Omental fat pad (tissue), 4 donors: ENCODE measurements around the gene INPP4B. TPM values are rescaled to one million over a fixed set of nuclear protein-coding genes. Genes with fewer than 3 reads are reported as not detected.

Experiments used
- ATAC-seq: fragments of 150-250 bp; one replicate; pipeline ENCODE4 v1.9.1; 2016; ENCODE audit warnings: mild to moderate bottlenecking, moderate library complexity; ENCODE audit not compliant: low FRiP score
- DNase-seq: peaks from one replicate; pipeline ENCODE4 v3.0.0-alpha.2; 2019; ENCODE audit warnings: low spot score
- total RNA-seq, 4 donors: library from RNA; depleted of rRNA; stranded (reverse); fragments of >200 nt; gene quantifications; one replicate each; pipeline ENCODE4 v1.1.0, GENCODE V29; 2016
- TF ChIP-seq, protein P1 (sequence below), 3 donors: fragments of 450-650 bp; IDR thresholded peaks; one replicate each; pipeline ENCODE4 v1.5.1; 2016 to 2017; ENCODE audit warnings: antibody characterized with exemption in 3 of 3, mild to moderate bottlenecking in 3 of 3, moderate library complexity in 2 of 3

The INPP4B gene
- total RNA-seq, 4 donors from 2014 or later, result 6.6 to 54.2 (median 14.2) TPM

- DNase-seq, result no peak
- no peak for ATAC-seq
Observed at GRCh38 chr4:142354794-142355420, 491.2 kb downstream of the INPP4B start.

DNA sequence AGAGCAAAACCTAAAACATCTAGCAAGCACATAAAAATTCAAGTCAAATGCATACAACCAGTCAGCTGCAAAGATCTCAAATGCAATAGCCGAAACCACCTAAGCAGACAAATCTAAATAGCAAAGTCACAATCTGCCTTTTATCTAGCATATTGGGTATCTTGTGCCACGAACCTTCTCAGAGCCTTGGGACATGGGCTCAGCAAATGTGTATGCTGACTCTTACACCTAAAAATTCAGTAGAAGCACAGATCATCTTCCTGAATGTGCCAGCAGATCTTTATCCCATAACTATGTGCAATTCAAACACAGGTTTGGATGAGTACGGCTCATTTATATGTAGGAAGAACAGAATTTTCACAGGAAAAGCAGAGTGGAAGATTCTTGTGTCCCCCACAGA lies 492.1 kb downstream of the INPP4B start:
- TF ChIP-seq, protein P1, sequence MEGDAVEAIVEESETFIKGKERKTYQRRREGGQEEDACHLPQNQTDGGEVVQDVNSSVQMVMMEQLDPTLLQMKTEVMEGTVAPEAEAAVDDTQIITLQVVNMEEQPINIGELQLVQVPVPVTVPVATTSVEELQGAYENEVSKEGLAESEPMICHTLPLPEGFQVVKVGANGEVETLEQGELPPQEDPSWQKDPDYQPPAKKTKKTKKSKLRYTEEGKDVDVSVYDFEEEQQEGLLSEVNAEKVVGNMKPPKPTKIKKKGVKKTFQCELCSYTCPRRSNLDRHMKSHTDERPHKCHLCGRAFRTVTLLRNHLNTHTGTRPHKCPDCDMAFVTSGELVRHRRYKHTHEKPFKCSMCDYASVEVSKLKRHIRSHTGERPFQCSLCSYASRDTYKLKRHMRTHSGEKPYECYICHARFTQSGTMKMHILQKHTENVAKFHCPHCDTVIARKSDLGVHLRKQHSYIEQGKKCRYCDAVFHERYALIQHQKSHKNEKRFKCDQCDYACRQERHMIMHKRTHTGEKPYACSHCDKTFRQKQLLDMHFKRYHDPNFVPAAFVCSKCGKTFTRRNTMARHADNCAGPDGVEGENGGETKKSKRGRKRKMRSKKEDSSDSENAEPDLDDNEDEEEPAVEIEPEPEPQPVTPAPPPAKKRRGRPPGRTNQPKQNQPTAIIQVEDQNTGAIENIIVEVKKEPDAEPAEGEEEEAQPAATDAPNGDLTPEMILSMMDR (IDR thresholded peaks at IDR 0.05), result no peak
- ATAC-seq, result no peak
- DNase-seq, result no peak

More at GRCh38 chr4:142354794-142355420, 491.2 kb downstream of the INPP4B start:
- TF ChIP-seq, protein P1 (IDR thresholded peaks at IDR 0.05), result no peak

GRCh38 chr4:142353149-142353738 lies 492.9 kb downstream of the INPP4B start:
- ATAC-seq (no peak), DNase-seq (no peak)
- TF ChIP-seq, protein P1 (IDR thresholded peaks at IDR 0.05), result no peak

GRCh38 chr4:142352712-142353111 lies 493.4 kb downstream of the INPP4B start:
- DNase-seq (no peak), ATAC-seq (no peak)
- TF ChIP-seq, protein P1 (IDR thresholded peaks at IDR 0.05), result no peak

- ATAC-seq (no peak), DNase-seq (no peak)
- TF ChIP-seq, protein P1 (IDR thresholded peaks at IDR 0.05), result no peak
Observed at GRCh38 chr4:142351958-142352357, 494.1 kb downstream of the INPP4B start.

- no peak for DNase-seq
- ATAC-seq, result no peak
- TF ChIP-seq, protein P1 (IDR thresholded peaks at IDR 0.05), result no peak
Observed at GRCh38 chr4:142350871-142351270, 495.2 kb downstream of the INPP4B start.

DNA sequence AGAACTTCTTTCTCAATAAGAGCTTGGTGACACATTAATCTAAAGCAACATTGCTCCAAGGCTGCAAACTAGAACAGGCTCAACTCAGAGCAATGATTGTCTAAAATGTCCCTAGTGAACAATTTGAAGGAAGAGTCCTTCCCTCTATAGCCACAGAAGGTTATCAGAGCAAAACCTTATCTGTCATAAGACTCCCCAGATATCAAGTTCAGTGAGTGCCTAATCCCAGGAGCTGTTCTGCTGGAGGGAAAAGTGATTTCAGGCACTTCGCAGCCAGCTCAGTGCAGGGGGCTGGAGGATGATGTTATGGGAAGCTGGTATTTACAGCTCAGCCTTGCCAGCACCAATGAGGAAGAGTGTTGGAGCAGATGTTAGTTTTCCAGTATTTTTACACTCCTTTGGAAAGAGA lies 497.5 kb downstream of the INPP4B start:
- TF ChIP-seq, protein P1 (IDR thresholded peaks at IDR 0.05), result no peak
- ATAC-seq, result no peak
- DNase-seq, result no peak
